Activated CD4-positive, CD25-positive, alpha-beta regulatory T cell treated with anti-CD3 and anti-CD28 coated beads, Interleukin-2, amount 50 U/mL, for 72 hours (primary cell): Measurements from ENCODE around the gene ZBTB47.

ENCODE experiments used
- DNase-seq: peaks from one replicate; pipeline ENCODE4 v3.0.0; 2021

ZBTB47 gene

DNA sequence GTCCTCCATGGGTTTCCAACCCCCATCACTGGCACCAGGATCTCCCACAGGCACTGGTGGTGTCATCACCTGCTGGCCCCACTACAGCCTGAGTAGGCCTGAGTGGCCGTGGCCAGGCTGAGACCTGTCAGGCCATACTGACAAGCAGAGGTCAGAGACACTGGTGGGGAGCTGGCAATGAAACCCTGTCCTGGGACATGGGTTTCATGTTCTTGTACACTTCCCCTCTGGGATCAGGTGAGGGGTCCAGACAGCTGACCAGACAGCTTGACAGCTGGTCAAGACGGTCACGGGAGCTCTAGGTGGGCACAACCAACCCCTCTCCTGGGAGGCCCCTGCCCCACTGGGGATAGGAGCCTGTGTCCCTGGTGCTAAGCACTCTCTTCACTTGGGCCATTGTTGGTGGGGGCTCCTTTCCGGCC, 13.1 kb downstream of the ZBTB47 start:
- no peak for DNase-seq

DNA sequence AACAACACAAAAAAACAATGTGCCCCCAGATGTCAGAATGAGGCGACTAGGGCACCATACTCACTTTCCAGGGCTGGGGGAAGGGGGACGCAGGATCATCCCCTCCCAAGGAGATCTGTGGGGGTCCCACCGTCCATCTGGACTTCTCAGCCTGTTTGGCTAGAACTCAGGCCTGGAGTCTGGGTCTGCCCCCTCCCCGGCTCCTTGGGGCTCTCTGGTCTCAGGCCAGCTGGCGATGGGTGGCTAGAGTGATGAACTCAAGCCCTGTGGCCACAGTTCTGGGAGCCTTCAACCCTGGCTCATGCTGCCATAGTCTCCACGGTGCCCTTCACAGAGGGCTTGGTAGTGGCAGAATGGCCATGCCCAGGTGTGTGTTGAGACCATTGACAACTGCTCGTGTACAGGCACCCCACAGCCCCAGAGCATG, 13.6 kb downstream of the ZBTB47 start:
- DNase-seq, result no peak

DNA sequence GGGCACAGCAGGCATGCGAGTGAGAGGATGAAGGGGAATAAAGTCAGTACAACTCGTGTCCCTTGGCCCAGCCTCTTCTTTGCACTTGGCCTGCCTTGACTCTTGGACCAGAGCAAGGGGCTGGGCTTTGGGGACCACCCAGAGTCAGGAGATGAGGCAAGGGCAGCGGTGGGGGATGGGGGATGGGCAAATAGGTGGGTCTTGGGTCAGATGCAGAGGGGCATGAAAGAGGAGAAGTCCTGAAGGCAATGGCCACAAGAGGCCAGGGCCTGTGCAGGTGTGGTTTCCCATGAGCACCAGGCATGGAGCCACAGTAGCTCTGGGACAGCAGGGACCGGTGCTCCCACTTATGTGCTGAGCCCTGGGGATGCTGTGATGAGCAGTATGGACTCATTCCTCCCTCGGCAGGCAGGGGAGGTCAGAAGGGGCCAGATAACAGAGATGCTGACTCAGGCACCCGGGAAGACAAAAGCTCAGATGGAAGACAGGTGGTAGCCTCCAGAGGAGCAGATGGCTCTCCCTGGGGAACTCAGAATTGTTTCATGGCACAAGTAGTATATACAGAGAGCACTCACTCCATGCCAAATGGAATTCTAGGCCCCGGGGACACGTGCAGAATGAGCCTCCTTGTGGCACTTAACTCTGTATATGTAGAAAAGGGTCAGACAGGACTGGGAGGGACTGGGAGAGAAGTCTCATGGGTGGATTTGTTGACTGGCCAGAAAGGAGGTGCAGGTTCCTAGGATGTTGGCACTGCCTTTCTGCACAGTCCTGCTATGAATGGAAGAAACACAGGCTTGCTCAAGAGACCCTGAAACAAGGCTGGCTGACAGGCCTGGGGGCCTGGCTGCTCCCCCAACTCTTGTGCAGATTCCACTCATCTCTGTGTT, 14.3 kb downstream of the ZBTB47 start:
- peak; percentile 23 for DNase-seq

DNA sequence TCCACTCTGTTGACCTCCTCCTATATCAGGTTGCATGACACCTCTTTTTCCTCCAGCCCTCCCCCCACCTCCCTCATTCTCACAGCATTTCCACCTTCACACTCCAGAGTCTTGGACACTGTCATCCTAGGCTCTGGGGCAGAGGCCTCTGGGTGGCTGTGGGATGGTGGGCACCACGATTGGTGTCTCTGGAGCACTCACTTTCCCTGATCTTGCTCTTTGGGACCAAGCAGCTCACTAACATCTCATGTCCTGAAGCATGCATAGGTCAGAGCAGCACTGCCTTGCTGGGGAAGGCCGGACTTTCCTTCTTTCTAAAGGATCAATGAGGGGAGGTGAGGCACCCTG, 14.9 kb downstream of the ZBTB47 start:
- DNase-seq, result peak; percentile 15

DNA sequence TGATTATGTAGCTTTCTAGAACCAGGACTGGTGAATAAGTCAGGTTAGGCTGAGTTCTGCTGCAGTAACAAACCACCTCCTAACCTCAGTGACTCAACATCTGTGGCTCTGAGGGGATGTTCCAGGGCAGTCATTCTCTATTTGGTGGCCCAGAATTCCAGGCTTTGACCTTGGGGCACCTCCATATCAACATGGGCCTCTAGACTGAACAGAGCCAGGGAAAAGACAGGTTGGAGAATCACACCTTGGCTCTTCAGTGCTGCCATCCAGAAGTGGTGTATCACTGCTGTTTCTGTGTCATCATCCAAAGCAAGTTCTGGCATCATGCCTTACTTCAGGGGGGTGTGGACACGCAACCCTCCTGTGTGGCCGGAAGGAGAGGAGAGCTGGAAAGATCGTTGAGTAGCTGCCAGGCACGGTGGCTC, 15.3 kb downstream of the ZBTB47 start:
- DNase-seq, result no peak

DNA sequence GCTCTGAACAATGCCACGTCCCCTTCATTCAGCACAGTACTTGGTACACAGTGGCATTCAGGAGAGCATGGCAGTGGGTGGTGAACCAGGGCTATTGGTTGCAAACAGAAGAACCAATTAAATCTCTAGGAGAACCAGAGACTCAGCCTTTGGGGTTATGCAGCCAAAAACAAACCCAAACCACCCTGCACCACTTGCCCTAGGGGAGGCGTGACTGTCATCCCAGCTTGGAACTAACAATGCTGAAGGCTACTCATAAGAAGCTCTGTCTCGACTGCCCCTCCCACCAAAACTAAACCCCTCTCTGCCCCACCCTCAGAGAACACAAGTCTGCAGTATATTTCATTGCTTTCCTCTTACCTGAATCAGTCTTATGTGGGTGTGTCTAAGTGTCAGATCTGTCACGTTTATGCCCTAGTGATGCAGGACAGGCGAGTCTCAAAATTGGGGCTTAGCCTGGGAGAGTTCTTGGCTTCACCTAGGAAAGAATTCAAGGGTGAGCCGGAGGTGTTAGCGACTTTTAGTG, 16.6 kb downstream of the ZBTB47 start:
- no peak for DNase-seq

DNA sequence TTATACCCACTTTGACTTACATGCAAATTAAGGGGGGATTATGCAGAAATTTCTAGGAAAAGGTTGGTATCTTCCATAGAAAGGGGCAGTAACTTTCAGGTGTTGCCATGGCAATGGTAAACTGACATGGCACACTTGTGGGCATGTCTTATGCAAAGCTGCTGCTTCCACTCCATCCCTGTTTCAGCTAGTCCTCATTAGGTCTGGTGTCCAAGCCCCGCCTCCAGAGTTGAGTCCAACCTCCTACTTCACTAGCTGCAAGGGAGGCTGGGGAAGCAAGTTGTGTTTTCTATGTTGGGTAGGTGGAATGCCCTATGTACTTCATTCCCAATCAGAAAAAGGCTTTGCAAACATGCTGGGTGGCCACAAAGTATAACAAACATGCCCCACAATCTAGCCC, 17.2 kb downstream of the ZBTB47 start:
- no peak for DNase-seq

DNA sequence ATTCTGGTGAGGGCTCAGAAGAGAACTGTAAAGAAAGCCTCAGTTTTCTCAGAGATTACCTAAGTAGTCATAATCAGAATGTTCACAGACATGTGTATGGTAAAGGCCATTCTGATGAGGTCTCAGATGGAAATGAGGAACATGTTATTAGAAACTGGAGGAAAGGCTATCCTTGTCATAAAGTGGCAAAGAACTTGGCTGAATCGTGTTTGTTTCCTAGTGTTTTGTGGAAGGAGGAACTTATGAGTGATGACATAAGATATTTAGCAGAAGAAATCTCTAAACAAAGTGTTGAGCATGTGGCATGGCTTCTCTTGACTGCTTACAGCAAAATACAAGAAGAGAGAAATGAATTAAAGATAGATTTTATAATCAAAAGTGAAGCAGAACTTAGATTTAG, 19.0 kb downstream of the ZBTB47 start:
- DNase-seq, result no peak

DNA sequence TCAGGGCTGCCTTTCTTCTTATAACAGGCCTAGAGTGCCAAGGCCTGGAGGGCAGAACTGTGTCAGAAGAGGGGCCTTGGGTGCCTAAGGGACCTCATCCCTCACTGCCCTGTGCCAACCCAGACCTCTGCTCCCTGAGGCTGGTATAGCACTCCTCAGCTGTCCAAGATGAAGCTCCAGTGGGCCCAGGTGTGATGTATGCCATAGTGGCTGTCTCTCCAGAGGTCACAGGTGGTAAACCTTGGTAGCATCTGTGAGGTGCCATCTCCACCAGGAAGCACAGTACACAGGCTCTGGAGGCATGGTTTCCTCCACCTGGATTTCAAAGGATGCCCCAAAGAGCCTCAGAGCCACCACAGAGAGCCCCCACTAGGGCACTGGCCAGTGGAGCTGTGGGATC, 19.6 kb downstream of the ZBTB47 start:
- no peak for DNase-seq

DNA sequence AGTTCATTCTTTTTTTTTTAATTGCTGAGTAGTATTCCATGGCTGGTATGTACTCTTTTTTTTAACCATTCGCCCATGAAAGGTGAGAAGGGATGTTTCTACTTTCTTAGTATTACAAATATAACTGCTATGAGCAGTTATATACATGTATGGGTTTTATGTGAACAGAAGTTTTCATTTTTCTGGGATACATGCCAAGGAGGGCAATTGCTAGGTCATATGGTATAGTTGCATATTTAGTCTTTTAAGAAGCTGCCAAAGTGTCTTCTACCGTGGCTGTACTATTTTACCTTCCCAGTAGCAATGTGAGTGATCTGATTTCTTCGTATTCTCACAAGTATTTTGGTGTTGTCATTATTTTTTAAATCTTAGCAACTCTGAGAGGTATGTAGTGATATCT, 20.6 kb downstream of the ZBTB47 start:
- DNase-seq, result no peak

DNA sequence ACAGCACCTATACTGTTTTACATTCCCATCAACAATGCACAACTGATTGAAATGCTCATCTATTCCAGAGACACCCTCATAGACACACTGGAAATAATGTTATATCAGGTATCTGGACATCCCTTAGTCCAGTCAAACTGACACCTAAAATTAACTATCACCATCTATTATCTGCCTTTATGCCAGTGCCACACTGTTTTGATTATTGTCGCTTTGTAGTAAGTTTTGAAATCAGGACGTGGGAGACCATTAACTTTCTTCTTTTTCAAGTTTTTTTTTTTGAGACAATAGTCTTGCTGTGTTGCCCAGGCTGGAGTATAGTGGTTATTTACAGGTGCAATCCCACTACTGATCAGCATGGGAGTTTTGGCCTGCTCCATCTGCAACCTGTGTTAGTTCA, 22.4 kb downstream of the ZBTB47 start:
- DNase-seq, result no peak

DNA sequence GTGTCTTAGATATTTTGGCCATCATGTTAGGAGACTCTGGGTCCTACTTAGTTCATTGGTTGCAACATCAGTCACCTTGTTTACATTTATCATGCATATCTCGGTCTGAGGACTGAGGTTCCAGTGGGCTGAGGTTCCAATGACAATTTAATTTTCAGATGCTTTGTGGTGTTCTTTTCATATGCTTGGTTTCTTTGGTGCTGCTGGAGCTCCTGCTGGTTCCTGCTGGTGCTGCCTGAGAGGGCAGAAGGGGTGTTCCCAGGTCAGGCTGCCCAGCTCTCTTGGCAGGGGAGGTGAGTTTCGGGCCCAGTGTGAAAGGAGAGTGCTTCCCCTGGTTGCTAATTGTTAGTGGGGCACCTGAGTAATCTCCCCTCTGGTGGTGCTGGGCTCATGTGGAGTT, 24.9 kb downstream of the ZBTB47 start:
- DNase-seq, result no peak

DNA sequence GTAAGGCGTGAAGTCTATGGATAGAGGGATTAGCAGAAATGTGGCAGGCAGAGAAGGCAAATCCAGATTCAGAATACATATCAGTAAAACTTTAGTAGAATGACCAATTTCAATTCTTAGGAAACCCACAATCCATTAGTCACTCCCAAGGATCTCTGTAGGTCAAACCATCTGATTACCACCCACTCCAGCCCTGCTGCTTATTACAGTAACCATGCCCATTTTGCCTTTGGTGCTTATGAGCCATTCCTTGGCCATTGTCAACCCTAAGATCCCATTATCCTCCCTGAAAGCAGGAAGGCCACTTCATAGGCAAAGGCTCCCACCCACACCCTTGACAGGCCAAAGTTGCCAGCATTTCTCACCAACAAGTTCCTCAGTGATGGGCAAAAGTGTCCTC, 26.8 kb downstream of the ZBTB47 start:
- DNase-seq, result no peak

DNA sequence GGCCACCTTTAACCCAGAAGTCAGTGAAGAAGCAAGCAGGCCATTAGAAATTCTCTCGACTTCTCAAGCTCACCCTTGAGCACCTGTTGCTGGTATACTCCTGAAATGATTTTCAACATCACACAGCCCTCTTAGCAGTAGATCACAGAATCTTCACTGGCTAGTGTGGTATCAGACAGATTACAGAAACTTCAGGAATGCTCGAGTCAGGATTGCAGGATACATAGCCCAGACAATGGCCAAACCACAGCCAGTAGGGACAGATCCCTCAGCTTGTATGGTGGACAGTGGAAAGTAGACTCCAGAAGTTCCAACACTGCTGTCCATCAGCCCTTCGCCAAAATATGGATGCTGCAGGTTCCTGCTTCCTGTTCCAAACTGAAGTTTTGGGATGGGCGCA, 27.3 kb downstream of the ZBTB47 start:
- DNase-seq, result no peak

DNA sequence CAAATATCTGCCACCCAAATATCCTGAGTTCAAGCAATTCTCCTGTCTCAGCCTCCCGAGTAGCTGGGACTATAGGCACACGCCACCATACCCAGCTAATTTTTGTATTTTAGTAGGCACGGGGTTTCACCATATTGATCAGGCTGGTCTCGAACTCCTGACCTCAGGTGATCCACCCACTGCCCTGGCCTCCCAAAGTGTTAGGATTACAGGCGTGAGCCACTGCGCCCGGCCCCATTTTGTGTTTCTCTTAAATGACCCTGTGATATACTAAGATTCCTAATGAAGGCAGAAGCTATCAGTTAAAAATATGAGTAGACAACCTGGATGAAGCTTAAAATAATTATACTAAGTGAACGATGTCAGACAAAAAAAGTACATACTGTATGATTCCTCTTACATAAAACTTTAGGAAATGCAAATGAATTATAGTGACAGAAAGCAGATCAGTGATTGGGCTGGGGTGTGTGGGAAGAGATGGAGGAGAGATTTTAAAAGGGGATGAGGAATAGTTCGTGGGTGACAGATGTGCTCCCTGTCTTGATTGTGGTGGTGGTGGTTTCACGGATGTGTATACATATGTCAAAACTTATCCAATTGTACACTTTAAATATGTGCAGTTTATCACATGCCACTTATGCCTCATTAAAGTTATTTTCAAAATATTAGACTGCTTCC, 28.0 kb downstream of the ZBTB47 start:
- no peak for DNase-seq

DNA sequence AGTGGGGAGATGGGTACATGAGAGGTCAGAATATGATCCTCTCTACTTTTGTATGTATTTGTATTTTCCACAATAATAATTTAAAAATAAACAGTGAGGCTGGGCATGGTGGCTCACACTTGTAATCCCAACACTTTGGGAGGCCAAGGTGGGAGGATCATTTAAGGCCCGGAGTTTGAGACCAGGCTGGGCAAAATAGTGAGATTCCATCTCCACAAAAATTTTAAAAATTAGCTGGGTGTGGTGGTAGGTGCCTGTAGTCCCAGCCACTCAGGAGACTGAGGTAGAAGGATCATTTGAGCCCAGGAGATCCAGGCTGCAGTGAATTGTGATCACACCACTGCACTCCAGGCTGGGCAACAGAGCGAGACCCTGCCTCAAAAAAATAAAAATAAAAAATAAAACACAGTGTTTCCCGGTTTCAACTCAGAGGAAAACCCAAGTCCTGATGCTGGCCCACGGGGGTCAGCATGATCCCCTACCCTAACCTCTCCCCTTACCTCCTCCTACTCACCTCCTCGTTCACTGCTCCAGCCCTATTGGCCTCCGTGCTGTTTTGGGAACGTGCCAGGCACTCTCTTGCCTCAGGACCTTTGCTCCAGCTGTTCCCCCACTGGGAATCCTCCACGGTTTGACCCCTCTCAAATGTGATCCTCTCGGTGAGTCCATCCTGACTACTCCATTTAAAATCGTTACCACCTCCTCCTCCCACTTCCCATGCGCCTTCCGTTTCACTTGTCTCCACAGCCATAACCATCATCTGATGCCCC, 29.0 kb downstream of the ZBTB47 start:
- no peak for DNase-seq

DNA sequence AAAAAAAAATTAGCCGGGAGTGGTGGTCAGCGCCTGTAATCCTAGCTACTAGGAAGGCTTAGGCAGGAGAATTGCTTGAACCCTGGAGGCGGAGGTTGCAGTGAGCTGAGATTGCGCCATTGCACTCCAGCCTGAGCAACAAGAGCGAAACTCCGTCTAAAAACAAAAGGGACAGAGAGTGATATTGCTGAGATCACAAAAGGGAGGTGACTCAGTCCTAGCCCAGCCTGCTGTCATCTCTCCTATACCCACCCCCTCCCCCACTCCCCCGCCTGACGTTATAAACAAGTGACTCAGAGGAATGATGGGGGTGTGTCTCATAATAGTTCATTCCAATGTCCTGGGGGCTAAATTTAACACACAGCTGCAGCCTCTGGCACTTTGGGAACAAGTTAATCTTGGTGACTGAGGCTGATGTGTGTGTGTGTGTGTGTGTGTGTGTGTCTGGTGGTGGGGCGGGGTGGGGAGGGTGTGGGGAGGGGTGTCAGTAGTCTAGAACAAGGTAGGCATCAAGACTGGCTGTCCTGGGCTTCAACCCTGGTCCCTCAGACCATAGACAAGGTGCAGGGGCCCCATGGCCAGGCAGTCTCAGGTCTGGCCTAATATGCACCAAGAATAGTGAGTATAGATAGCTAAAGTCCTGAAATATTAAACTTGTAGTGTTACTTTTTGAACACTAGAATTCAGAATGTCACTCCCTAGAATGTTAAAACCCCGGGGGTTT, 30.5 kb downstream of the ZBTB47 start:
- DNase-seq, result no peak

DNA sequence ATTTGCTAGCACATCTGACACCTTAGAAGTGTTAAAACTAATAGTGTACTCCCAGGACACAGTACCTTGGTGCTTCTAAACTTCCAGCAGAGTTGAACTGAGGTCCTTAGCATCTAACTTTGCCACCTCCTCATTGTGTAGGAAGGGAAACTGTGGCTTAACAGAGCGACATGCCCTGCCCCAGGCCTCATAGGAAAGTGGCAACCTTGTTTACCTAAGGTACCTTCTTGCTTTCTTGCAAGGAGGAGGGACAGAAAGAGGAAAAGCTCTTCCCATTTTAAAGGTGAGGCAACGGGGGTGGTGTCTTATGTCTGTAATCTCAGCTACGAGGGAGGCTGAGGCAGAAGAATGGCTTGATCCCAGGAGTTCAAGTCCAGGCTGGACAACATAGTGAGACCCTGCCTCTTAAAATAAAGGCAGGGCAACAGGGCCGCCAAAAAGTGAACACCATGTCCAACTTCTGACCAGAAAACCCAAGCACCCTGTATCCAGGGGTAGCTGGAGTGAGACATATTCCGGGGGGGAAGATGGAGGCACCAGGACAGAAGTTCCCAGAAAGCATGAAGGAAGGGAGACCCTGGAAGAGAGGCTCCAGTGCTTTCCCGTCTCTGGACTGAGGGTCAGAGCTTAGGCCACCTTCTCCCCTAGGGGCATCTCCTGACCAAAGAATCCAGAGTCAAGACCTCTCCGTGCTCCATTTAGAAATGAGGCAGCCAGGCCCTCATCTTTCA, 31.3 kb downstream of the ZBTB47 start:
- no peak for DNase-seq

DNA sequence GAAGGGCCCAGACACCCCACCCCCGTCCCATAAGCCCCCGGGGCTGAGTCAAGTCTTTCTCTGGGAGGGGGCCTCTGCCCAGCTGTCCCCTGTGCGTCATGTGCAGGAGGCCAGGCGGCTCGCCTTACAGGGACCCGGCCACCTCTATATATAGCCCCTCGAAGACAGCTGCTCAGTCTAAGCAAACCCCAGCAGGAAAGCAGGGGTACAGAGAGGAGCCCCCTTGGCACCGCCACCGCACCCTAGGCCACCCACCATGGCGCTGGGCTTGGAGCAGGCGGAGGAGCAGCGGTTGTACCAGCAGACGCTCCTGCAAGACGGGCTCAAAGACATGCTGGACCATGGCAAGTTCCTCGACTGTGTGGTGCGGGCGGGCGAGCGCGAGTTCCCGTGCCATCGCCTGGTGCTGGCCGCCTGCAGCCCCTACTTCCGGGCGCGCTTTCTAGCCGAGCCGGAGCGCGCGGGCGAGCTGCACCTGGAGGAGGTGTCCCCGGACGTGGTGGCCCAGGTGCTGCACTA, 31.9 kb downstream of the ZBTB47 start, which contains the start of gene KLHL40:
KLHL40 (plus strand) TSS at position 175 of the 519 bp plus-strand sequence; CDS start at position 257, 82 bp downstream.
- DNase-seq, result no peak

DNA sequence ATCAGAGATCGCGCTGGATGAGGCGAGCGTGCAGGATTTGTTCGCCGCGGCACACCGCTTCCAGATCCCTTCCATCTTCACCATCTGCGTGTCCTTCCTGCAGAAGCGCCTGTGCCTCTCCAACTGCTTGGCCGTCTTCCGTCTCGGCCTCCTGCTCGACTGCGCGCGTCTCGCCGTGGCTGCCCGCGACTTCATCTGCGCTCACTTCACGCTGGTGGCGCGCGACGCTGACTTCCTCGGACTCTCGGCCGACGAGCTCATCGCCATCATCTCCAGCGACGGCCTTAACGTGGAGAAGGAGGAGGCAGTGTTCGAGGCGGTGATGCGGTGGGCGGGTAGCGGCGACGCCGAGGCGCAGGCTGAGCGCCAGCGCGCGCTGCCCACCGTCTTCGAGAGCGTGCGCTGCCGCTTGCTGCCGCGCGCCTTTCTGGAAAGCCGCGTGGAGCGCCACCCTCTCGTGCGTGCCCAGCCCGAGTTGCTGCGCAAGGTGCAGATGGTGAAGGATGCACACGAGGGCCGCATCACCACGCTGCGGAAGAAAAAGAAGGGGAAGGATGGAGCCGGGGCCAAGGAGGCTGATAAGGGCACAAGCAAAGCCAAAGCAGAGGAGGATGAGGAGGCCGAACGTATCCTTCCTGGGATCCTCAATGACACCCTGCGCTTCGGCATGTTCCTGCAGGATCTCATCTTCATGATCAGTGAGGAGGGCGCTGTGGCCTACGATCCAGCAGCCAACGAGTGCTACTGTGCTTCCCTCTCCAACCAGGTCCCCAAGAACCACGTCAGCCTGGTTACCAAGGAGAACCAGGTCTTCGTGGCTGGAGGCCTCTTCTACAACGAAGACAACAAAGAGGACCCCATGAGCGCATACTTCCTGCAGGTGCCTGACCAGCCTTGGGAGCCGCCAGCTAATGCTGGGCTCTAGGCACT, 32.7 kb downstream of the ZBTB47 start:
- no peak for DNase-seq
